GM12874 (cell line): Measurements from ENCODE around the gene CD244.
A peak's percentile ranks its signal among the peaks of the same experiment; 100 is the strongest.

ENCODE experiments used
- TF ChIP-seq, protein P1 (sequence below): IDR thresholded peaks from 2 replicates; pipeline ENCODE4 v1.5.1; 2011; ENCODE audit warnings: low read depth, mild to moderate bottlenecking, control low read depth, low read length, moderate library complexity; ENCODE audit not compliant: insufficient read depth

Gene CD244

DNA sequence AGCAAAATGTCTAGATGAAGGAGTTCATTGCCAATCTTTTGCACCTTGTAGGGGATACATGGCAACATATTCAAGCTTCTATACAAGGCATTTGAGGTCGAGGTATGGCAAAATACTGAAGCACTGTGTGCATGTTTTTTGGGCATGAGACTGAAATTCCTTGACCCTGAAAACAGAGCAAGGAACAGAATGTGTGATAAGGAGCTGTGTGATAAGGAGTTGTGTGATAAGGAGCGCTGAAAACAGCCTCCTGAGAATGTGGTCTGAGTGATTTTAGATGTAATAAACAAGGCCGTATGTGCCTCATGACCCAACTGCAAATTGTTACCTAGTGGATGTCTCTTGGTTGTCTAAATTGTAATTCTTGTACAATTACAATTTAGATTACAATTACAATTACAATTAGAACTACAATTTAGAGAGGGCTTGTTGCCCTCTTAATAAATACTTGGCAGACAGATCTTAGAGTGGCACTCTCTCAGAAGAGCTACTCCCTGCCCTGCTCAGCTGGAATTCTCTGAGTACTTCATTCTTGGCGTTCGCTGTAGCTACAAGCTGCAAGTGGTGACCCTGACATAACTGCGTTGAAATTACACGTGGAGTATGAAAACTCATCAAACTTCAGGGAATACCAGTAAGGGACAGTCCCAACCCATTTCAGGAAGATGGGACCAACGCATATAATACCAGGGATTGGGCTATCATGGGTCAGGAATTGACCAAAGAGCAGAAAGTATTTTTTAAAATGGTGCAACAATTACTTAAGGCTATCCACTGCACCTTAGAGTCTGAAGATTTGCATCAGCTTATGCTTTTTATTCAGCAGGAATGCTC, 42.3 kb upstream of the CD244 start:
- TF ChIP-seq, protein P1, sequence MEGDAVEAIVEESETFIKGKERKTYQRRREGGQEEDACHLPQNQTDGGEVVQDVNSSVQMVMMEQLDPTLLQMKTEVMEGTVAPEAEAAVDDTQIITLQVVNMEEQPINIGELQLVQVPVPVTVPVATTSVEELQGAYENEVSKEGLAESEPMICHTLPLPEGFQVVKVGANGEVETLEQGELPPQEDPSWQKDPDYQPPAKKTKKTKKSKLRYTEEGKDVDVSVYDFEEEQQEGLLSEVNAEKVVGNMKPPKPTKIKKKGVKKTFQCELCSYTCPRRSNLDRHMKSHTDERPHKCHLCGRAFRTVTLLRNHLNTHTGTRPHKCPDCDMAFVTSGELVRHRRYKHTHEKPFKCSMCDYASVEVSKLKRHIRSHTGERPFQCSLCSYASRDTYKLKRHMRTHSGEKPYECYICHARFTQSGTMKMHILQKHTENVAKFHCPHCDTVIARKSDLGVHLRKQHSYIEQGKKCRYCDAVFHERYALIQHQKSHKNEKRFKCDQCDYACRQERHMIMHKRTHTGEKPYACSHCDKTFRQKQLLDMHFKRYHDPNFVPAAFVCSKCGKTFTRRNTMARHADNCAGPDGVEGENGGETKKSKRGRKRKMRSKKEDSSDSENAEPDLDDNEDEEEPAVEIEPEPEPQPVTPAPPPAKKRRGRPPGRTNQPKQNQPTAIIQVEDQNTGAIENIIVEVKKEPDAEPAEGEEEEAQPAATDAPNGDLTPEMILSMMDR = no peak

DNA sequence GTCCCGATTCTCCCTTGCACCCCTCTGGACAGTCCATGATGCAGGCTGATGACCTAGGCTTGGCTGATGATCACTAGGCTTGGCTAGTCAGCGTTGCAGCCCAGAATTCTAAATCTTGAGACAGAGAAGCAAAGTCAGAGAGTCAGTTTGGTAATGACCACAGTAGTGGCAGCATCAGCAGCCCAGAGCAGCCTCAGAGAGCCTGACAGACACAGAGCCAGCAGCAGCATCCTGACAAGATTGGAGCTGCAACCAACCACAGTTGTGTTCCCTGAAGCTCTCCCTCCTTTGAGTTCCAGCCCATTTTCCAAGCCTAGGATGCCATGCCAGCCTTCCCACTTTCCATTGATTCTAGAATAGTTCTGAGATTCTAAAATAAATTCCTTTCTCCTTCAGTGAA, 39.1 kb upstream of the CD244 start:
- TF ChIP-seq, protein P1 = no peak

DNA sequence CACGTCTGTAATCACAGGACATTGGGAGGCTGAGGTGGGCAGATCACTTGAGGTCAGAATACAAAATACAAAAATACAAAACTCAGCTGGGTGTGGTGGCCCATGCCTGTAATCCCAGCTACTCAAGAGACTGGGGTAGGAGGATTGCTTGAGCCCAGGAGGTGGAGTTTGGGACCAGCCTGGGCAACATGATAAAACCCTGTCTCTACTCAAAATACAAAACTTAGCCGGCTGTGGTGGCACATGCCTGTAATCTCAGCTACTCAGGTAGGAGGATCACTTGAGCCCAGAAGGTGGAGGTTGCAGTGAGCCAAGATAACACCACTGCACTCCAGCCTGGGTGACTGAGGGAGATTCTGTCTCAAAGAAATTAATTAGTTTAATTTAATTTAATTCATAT, 28.8 kb upstream of the CD244 start:
- TF ChIP-seq, protein P1 = no peak

DNA sequence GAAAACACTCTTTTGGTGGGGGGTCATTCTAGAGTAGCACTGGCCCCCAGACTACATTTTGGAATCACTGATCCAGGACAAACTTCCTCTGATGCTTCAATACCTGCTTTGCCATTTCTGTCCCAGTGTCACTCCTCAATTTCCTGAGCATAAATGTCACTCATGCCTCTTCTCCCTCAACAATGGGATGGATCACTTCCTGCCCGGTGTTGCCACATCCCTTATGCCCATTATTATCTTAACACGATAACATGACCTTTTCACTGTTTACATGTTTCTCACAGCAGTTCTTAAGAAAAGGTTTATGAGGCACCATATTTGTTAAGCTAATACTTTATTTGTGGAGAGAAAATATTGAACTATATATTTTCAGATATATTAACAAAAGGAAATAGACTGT, 26.2 kb upstream of the CD244 start:
- TF ChIP-seq, protein P1 = no peak

DNA sequence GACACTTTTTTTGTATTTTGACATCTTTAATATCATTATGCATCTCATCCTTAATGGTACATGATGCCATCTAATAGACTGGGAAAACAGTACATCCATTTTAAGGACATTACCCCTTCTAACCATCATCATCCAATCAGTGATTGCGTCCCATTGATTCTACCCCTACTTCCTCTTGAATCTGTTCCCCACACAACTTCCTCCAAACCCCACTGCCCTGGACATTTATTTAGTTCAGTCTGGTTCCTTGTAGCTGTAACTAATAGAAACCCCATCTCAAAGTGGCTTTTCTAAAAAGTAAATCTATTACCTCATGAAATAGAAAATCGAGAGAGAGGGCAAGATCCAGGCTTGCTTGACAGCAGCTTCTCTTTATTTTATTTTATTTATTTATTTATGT, 24.4 kb upstream of the CD244 start:
- TF ChIP-seq, protein P1 = no peak

DNA sequence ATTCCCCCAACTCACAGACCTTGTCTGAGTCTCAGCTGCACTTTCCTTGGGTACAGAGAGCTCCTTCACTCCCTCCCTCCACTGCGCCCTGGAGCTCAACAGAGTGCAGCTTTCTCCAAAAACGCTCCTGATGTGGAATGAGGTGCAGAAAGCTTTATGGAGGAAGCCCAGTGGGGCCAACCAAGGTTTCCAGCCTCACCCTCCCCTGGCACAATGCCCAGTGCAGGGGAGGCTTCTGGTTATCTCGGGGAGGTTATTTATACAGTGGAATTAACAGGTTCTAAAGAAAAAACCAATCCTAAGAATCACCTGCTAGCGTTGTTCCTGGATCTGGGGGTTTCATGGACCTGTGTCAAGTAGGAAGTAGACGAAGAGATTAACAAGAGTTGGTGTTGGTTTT, 22.4 kb upstream of the CD244 start, which contains the start of gene ITLN1:
Gene ITLN1 (minus strand): TSS at position 139 of the 400 bp plus-strand sequence. CDS start 303 bp downstream, outside the sequence.
- TF ChIP-seq, protein P1 = no peak

DNA sequence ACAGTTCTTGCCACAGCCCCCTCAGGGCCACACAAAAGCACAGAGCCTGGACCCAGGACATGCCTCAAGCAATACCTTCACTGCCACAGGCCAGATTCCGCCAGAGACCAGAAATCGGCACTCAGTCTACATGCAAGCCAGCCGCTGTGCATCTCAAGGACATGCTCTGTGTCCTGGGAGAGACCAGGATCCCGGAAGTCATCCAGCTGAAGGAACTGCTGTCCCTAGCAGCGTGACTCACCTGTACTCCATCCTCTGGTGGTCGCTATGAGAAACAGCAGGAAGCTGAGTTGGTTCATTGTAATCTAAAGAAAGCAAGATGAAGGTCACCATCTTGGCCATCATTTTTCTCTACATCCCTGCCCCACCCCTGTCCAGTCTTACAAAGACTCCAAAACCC, 21.9 kb upstream of the CD244 start:
- TF ChIP-seq, protein P1 = peak; percentile 63
